GM21390 (cell line): Measurements from ENCODE around the gene FHL5.
"Not testable (repeated sequence)": the region's sequence is repeated elsewhere in the genome, so short reads cannot be mapped to it uniquely, and the experiment has no call there.

Source experiments
- ATAC-seq: cut with Tn5 transposase; IDR thresholded peaks from one replicate; pipeline ENCODE4 v1.9.1; 2021; ENCODE audit not compliant: unreplicated experiment

FHL5 gene

DNA sequence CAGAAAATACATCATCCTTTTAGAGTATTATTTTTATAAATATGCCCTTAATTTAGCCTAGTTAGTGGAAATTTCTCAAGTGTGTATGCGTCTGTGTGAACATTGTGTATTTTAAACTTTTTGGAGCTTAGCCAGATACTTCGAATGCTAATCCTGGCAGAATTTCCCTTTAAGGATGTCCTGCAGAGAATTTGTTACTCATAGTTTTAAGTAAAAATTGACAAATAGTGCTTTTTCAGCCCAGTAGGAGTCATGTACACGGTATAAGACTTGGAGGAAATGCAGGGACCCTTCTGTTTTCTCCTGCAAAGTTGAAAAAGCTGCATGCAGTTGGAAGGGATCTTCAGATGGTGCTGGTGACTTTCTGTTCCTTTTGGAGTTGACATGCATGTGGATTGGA, at the start of gene FHL5:
Gene FHL5 (plus strand): TSS at position 243 of the 400 bp plus-strand sequence. CDS start 40,486 bp downstream, outside the sequence.
- no peak for ATAC-seq

DNA sequence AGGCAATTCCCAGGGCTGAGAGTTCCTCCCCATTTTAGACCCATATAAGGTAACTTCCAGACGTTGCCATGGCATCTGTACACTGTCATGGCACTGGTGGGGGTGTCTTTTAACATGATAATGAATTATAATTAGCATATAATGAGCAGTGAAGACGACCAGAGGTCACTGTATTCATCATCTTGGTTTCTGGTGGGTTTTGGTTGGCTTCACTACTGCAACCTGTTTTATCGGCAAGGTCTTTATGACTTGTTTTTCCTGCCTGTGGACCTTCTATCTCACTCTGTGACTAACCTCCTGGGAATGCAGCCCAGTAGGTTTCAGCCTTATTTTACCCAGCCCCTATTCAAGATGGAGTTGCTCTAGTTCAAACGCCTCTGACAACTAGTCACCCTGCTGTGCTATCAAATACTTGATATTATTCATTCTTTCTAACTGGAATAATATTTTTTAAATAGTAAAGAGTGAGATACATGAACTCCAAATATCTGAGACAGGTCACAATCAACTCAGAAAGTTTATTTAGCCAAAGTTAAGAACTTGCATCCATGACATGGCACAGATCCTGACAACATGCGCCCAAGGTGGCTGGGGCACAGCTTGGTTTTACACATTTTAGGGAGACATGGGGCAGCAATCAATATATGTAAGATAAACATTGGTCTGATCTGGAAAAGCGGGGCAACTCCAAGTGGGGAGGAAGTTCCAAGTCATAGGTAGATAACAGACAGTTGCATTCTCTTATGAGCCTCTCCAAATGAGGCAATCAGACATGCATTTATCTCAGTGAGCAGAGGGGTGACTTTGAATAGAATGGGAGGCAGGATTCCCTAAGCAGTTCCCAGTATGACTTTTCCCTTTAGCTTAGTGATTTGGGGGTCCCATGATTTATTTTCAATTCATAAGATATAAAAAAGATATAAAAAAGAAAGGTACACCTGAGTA, 42.5 kb upstream of the FHL5 start:
- ATAC-seq = no peak

GRCh38 chr6:96521306-96521643, 41.7 kb upstream of the FHL5 start:
- ATAC-seq = peak; percentile 18

DNA sequence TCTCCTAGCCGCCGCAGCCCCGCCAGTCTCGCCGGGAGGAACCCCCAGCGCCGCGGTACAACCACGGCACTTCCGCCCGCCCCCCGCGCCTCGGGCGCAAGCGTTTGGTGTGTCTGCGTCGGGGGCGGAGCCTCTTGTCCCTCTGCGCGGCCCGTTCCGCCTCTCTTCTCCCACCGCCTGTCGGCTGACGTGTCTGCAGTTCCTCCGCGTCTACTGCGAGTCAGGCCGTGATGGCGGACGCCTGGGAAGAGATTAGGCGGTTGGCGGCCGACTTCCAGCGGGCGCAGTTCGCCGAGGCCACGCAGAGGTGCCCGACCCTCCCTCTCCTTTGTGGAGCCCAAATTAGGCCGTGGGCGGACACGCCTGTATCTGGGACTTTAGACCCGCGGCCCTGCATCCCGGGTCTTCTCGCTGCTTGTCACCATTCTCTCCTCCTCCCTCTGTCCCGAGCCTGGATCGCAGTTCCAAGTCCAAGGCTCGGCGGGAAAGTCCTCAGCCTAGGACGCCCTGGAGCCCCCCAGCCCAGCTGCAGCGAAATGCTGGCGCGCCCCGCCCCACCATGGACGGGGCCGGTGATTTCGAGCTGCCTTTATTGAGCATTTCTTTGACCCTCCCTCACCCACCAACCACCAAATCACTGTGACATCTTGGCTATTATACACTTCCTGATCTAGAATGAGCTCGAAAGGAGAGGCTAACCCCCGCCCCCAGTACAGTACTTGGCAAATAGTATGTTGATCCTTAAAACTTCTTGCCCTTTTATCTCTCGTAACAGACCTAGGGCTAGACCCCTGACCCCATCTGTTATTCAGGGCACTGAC, 41.1 kb upstream of the FHL5 start, which contains the start of gene UFL1:
Gene UFL1 (plus strand): TSS at position 163 of the 821 bp plus-strand sequence. CDS start 68 bp downstream, at position 231.
- ATAC-seq = peak; percentile 92

DNA sequence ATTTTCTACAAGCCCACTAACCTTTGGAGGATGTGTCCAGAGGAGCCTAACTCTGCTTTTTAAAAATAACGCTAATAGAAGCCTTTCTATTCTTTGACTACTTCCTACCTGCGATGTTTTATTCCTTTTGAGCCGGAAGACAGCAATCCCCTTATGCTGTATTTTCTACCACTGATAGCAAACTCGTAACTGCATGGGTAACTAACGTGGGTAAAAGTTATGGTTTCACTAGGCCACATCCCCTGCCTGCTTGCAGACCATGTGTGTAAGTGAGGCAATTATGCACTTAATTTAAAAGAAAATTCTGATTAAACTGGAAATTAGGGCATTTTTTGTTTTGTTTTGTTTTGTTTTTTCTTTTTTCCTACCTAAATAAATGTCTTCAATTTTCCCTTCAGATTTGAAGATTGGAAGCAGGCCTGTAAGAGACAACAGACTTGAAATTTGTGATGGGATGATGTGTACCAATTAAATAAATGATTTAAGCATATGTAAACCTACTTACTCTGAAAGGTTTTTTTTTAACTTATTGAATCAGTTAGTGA, 40.4 kb upstream of the FHL5 start:
- peak; percentile 30 for ATAC-seq

GRCh38 chr6:96528193-96528592, 34.7 kb upstream of the FHL5 start:
- no peak for ATAC-seq

GRCh38 chr6:96532399-96532798, 30.5 kb upstream of the FHL5 start:
- no peak for ATAC-seq

DNA sequence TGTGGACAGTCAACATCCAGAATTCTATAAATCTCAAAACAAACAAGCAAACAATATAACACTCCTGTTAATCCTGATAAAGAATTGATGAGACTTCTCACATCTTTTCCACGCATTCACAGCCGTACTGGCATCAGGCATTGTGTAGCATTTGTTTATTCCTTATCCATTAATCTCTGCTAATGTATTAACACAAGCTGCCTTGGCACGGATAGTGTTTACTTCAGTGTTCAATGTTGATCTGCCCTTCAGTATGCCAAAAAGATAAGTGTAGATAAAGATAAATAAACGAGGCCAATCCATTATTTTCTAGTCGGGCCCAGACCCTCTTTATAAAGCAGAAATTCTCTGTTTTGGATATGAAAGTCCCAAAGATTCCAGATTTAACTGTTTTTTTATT, 25.2 kb upstream of the FHL5 start:
- ATAC-seq = no peak

- peak; percentile 52 for ATAC-seq
These were observed 20.2 kb upstream of the FHL5 start for GRCh38 chr6:96542702-96543101.

DNA sequence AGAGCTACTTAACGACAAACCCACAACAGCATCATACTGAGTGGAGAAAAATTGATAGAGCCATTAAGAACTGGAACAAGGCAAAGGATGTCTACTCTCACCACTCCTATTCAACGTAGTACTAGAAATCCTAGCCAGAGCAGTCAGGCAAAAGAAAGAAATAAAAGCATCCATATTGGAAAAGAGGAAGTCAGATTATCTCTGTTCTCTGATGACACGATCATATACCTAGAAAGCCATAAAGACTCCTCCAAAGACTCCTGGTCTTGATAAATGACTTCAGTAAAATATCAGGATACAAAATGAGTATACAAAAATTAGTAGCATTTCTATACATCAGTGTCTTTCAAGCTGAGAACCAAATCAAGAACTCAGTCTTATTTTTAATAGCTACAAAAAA, 17.0 kb upstream of the FHL5 start:
- no peak for ATAC-seq

- no peak for ATAC-seq
These were observed 15.3 kb upstream of the FHL5 start for GRCh38 chr6:96547654-96548053.

DNA sequence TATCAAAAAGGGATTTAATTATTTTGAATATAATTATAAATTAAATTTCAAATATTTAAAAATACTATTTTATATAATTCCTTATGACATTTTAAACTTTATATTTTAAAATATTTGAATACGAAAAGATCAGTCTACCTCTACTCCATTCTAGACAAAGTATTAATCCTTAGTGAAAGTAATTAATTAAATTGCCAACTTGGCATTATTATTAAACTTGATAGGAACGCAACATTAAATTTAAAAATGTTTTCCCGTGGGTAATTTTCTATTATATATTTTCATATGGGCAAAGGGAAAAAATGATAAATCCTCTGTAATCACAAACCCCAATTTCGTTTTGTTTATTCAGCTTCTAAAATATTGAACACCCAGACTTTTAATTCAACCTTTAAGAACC, 8.4 kb upstream of the FHL5 start:
- no peak for ATAC-seq

DNA sequence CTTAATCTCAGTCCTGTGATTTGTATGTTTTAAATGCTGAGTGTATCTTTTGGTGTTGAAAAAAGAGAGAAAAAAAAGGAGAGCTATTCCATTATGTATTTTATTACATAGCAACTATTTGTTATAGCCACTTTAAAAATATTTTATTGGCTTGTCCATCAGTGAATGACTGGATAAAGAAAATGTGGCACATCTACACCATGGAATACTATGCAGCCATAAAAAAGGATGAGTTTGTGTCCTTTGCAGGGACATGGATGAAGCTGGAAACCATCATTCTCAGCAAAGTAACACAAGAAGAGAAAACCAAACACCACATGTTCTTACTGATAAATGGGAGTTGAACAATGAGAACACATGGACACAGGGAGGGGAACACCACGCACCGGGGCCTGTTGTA, 3.2 kb upstream of the FHL5 start:
- ATAC-seq = not testable (repeated sequence)

- ATAC-seq = no peak
These were observed 925 bp downstream of the FHL5 start for GRCh38 chr6:96563853-96564252.

GRCh38 chr6:96570053-96570452, 7.1 kb downstream of the FHL5 start:
- no peak for ATAC-seq

- ATAC-seq = no peak
These were observed 8.6 kb downstream of the FHL5 start for GRCh38 chr6:96571551-96571950.

GRCh38 chr6:96575359-96575758, 12.4 kb downstream of the FHL5 start:
- ATAC-seq = no peak

GRCh38 chr6:96576221-96576620, 13.3 kb downstream of the FHL5 start:
- ATAC-seq = no peak

- no peak for ATAC-seq
These were observed 19.1 kb downstream of the FHL5 start for GRCh38 chr6:96582021-96582420.

DNA sequence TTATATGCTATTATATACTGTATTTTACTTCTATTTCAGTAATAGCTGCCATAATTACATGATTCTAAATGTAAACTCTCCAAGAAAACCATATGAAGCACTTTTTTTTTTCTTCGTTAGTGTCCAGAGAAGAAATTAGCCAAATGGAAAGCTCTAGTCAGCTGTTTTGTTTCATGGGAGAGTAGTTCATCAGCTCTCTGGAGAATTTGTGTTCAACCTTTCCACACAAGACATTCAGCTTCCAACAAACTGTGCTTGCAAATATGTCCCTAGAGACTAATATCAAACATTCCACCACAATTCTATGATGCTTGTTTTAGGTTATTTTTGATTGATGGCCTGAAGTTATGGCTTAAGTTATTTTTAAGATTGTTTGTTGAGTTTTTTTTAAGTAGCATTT, 19.5 kb downstream of the FHL5 start:
- ATAC-seq = no peak

DNA sequence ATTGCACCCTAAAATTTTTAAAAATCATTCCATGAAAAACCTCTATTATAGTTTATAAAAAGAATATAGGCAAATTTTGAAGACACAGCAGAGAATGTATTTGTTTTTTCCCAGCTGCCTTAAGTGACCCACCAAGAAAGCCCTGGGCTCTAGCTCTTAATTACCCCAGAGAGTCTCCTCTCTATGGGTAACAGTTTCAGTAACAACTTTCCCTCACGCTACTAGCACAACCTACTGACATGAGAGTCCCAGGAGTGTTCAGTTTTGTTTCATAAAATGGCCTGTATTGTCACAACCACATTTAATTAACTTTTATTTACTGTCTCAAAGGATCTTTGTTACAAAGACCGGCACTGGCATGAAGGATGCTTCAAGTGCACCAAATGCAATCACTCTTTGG, 41.5 kb downstream of the FHL5 start:
- ATAC-seq = no peak

DNA sequence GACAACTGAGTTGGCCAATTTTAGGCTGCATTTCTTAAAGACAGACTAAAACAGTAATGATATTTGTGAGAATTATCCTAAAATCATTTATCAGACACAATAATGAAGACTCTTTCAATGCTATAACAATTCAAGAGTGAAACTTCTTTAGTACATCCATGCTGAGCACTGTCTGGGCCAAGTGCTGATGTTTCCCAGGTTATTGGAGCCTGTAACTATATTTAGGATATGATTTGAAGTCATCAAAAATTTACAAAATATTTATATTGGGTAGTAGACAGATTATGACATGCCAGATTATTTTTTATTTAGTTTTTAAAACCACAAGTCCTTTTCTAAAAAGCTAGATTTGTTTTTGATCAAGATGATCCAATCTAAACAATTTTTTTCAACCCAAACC, 45.1 kb downstream of the FHL5 start:
- no peak for ATAC-seq
